NCI-H82 (cell line): ENCODE results near the gene MARS1.

ENCODE experiments used
- DNase-seq: peaks from one replicate; lab custom pipeline; 2025; lab: John Stamatoyannopoulos, UW

MARS1 gene

GRCh38 chr12:57473392-57473791 lies 14.5 kb upstream of the MARS1 start:
- DNase-seq = no peak

GRCh38 chr12:57473886-57474285 lies 14.0 kb upstream of the MARS1 start:
- DNase-seq = no peak

GRCh38 chr12:57474430-57474829 lies 13.4 kb upstream of the MARS1 start:
- no peak for DNase-seq

- no peak for DNase-seq
These were observed 13.0 kb upstream of the MARS1 start for GRCh38 chr12:57474862-57475261.

- no peak for DNase-seq
These were observed 12.4 kb upstream of the MARS1 start for GRCh38 chr12:57475271-57476161.

- DNase-seq = no peak
These were observed 11.5 kb upstream of the MARS1 start for GRCh38 chr12:57476162-57476992.

- DNase-seq = no peak
These were observed 10.7 kb upstream of the MARS1 start for GRCh38 chr12:57476993-57477709.

GRCh38 chr12:57477710-57478681 lies 9.9 kb upstream of the MARS1 start:
- no peak for DNase-seq

- no peak for DNase-seq
These were observed 8.9 kb upstream of the MARS1 start for GRCh38 chr12:57479043-57479375.

- DNase-seq = no peak
These were observed 8.3 kb upstream of the MARS1 start, which contains the start of gene ARHGAP9 for GRCh38 chr12:57479376-57480115. Gene ARHGAP9 (minus strand): TSS chr12:57479866. CDS start chr12:57479406, 460 bp downstream.

- no peak for DNase-seq
These were observed 6.2 kb upstream of the MARS1 start for GRCh38 chr12:57481671-57482070.

- DNase-seq = no peak
These were observed 4.4 kb upstream of the MARS1 start for GRCh38 chr12:57483466-57483865.

GRCh38 chr12:57485695-57486094 lies 2.2 kb upstream of the MARS1 start:
- DNase-seq = peak; percentile 32

GRCh38 chr12:57487055-57487596 lies 742 bp upstream of the MARS1 start:
- peak; percentile 73 for DNase-seq

- DNase-seq = peak; percentile 68
These were observed 711 bp downstream of the MARS1 start for GRCh38 chr12:57488402-57489156.

GRCh38 chr12:57489157-57489641 lies 1.3 kb downstream of the MARS1 start:
- peak; percentile 45 for DNase-seq

- no peak for DNase-seq
These were observed 2.3 kb downstream of the MARS1 start for GRCh38 chr12:57490126-57490525.

- DNase-seq = peak; percentile 57
These were observed 3.8 kb downstream of the MARS1 start for GRCh38 chr12:57491393-57492280.
